ENCODE measurements around the gene CTNND2.

GRCh38 chr5:10974850-10975249 lies 929.4 kb downstream of the CTNND2 start:
- no peak for TF ChIP-seq SUZ12 (IDR thresholded peaks at IDR 0.05)
- TF ChIP-seq FOXM1 (IDR thresholded peaks at IDR 0.05; ENCODE audit: borderline replicate concordance) = no peak
- TF ChIP-seq FOXK2 (IDR thresholded peaks at IDR 0.05) = no peak
- no peak for TF ChIP-seq ARNT (IDR thresholded peaks at IDR 0.05)

Measured in HEK293T (cell line).